Left renal pelvis (tissue), 4 donors: Measurements from ENCODE around the gene ZNF837. TPM values are rescaled to one million over a fixed set of nuclear protein-coding genes. Genes with fewer than 3 reads are reported as not detected.
"Not testable (repeated sequence)": the region's sequence is repeated elsewhere in the genome, so short reads cannot be mapped to it uniquely, and the experiment has no call there.

Source experiments
- DNase-seq, 4 donors: peaks; one replicate each; pipeline ENCODE4 v3.0.0-alpha.2; 2013; ENCODE audit warnings: low read depth in 4 of 4, low spot score in 3 of 4
- polyA plus RNA-seq, 4 donors: library from polyadenylated mRNA; unstranded; fragments of 120-200 nt; gene quantifications; one replicate each; pipeline ENCODE4 v1.2.1, GENCODE V29; 2013; ENCODE audit not compliant: insufficient read length in 4 of 4

The ZNF837 gene
- polyA plus RNA-seq, 4 donors, result 1.9 to 5.0 (median 2.5) TPM

DNA sequence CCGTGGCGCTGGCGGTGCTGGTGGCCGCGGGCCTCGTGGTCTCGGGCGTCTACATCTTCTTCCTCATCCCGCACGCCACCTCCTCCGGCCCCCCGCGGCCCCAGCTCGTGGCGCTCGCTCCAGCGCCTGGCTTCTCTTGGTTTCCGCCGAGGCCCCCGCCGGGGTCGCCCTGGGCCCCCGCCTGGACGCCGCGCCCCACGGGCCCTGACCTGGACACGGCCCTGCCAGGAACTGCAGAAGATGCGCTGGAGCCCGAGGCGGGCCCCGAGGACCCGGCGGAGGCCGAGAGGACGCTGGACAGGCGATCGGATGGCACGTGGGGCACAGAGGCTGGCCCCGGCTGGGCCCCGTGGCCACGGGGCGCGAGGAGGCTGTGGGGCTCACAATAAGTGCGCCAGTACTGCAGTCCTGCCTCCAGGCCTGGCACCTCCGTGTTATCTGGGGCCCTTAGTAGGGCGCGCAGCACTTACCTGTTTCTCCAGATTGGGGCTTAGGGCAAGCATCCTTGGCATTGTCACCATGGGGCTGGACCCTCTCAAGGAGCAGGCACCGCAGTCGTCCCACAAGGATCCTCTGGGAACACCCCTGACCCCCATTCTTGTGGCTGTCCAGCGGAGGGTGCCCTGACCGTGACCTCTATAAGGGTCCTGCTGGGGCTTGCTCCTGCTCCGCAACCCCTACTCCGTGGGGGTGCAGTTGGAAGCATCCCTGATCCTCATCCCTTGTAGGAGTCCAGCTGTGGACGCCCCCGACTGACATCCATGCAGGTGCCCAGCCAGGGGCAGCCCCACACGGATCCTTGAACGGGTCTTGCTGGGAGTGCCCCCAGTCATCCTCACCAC lies 16.1 kb upstream of the ZNF837 start:
- DNase-seq, result no peak

DNA sequence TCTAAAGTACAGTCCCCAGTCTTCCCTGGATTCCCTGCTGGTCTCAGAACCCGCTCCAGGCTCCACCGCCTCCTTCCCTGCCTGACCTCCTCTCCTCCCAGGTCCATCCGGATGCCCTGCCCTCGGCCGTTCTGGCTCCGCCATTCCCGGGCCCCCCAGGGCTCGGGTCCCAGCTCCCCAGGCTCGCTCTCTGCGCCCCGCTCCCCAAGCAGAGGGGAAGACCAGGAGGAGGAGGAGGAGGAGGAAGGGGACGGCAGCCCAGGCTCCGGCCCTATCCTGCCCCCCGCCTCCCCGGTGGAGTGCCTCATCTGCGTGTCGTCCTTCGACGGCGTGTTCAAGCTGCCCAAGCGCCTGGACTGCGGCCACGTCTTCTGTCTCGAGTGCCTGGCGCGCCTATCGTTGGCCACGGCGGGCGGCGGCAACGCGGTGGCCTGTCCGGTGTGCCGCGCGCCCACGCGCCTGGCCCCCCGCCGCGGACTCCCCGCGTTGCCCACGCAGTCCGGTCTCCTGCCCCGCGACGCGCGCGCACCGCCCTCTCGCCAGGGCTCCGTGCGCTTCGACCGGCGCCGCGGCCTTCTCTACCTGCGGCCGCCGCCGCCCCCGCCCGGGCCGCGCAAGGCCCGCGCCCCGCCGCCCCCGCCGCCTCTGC lies 15.3 kb upstream of the ZNF837 start:
- no peak for DNase-seq

DNA sequence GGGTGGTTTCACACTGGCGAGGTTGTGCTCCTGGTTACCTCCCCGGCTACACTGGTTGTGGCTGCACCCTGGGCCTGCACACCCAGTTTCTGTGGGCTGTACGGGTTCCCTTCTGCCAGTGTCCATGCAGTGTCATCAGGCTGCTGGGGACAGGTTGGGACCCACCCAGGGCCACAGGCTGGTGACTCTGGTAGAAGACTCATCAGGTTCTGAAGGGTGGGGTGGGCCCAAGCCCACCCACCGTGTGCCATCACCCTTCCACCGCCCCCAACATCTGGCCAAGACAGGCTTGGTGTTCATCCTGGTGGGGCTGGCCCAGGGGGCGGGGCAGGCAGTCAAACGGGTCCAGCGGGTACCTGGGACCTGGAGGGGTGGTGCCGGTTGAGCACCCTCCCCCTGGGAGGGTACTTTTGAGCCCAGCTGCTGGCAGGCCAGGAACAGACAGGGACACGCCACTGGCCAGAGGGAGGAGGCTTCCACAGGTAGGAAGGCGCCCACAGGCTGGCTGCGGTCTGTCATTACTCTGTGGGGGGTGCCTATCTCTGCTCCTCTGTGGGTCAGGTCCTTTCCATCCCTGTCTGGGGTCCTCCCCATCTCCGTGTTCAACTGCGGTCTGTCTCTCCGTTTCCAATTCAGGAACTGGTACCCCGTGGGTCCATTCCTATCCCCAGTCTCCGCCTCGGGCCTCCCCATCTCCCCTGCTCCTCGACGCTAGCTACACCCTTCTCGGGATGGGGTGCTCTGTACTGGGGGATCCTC lies 14.6 kb upstream of the ZNF837 start, which contains the start of gene RNF225:
Gene RNF225 (plus strand): TSS at position 437 of the 759 bp plus-strand sequence. CDS start 434 bp downstream, outside the sequence.
- no peak for DNase-seq

DNA sequence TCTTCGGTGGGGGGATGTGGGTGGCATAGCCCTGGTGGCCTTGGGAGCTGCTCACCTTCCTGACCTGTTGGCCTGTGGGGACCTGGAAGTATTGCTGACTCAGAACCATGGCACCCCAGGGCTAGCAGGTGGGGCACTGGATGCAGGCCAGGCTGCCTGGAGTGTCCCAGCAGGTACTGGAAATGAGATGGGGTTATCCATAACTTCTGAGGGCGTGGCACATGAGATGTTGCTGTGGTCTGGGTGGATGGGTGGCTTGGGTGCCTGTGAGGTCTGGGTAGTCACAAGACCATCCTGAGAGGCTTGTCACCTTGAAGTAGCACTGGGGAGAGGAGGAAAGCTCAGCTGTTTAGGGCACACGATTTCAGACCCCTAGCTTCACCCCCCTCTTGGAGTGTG lies 14.0 kb upstream of the ZNF837 start:
- DNase-seq, result no peak

DNA sequence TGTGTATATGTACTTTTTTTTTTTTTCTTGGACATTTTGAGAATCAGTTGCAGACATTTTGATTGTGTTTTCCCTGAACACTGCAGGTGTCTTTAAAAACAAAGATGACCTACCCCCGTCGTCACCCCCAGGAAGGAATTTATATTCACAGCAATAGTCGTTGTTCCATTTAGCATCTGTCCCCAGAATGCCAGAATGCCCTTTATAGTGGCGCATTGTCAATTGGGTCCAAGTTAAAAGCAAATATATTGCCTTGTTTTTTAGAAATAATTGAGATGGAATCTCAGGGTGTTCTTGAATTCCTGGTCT lies 12.8 kb upstream of the ZNF837 start:
- no peak for DNase-seq

DNA sequence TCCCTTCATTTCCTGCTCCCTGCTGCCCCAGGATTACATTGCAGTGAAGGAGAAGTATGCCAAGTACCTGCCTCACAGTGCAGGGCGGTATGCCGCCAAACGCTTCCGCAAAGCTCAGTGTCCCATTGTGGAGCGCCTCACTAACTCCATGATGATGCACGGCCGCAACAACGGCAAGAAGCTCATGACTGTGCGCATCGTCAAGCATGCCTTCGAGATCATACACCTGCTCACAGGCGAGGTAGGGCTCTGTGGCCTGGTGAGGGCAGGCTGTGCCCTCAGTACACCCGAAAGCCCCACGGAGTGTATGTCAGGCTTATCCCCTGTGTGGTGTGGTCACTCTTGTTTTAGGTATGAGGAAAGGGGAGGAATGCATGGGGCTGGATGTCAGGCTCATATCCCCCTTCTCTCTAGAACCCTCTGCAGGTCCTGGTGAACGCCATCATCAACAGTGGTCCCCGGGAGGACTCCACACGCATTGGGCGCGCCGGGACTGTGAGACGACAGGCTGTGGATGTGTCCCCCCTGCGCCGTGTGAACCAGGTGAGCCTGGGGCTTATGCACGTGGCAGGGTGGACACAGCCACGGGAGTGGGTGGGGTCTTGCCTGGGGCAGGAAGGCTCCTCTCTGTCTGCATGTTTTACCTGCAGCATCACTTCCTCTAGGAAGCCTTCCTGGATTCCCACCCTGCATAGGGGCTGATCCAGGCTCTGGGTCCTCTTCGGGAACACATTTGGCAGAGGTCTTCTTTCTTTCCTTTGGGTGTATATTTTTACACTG lies 12.3 kb upstream of the ZNF837 start:
- no peak for DNase-seq

DNA sequence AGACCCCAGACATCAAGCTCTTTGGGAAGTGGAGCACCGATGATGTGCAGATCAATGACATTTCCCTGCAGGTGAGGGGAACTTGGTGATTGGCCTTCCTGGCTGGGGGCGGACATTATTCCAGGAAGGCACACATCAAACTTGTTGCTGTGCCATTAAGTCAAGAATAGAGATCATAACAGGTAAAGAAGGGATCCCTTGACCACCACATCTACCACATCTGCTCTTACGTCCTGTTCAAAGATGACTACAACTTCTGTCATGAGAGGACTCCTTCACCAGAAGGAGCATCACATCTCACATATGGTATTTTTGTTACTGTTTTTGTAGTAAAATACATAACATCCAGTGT lies 7.3 kb upstream of the ZNF837 start:
- no peak for DNase-seq

DNA sequence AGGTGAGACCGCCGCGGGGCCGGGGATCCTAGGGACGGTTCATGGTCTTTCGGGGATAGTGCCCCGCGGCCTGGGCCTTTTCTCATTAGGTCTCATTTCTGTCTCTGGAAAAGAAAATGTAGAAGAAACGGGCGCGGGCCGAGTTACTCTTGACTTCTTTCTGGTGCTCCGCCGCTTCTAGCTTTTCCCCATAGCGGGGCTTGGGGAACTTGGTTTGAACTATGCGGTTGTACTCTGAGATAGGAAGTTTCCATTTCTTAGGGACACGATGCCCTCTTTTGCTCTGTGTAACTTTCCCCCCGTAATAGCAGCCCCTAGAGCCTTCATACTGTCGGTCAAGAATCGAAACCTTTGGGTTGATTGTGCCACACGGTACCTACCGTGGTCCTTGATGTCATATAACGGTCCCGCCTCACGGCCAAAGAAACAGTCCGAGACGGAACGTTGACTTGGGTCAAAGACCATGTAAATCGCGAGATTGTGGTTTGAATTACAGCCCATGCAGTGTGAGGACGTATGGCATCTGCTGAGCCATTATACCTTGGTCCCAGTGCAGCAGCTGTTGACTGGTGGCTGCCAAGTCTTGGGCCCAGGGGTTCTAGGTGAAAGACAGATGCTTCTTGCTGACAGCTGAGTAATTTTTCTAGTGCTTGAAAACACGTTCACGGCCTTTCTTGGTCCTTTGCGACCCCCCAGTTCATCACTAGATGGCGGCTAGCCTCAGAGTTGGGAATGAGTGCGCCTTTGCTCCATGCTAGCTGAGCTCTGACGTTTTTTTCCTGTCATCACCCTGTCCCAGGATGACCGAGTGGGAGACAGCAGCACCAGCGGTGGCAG lies 6.7 kb upstream of the ZNF837 start:
- no peak for DNase-seq

DNA sequence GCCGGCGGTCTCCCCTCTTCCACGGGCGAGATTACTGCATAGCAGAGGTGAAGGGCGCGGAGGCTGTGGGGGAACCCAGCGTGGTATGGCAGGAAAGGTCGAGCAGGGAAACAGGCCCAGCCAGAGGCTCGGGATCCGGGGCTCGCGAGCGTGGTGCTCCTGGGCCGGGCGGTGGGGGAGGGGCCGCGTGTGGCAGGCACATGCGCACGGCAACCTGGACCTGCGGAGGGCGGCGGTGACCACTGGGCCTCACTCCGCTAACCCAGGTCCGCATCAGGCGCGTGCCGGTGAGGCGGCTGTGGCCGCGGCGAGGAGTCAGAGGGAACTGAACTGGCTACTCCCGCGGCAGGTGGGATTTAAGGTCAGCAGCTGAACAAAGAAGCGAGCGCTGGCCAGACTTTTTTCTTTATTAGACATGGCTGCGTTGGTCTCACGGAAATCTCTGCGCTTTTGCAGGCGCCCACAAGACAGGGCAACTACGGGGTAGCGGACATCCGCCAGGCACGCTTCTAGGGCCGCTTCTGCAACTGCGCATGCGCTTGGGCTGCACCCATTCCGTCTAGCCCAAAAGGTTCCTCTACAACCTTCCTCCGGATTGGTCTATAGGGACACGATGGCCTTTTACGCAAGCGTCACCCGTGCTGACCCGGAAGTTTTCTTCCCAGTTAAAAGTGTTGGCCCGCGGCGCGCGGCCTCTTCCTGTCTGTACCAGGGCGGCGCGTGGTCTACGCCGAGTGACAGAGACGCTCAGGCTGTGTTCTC lies 5.9 kb upstream of the ZNF837 start, which contains the start of gene RPS5:
Gene RPS5 (plus strand): TSS at position 694 of the 762 bp plus-strand sequence. CDS start 869 bp downstream, outside the sequence.
- peak; percentile 95 to 98 (median 96) for DNase-seq

DNA sequence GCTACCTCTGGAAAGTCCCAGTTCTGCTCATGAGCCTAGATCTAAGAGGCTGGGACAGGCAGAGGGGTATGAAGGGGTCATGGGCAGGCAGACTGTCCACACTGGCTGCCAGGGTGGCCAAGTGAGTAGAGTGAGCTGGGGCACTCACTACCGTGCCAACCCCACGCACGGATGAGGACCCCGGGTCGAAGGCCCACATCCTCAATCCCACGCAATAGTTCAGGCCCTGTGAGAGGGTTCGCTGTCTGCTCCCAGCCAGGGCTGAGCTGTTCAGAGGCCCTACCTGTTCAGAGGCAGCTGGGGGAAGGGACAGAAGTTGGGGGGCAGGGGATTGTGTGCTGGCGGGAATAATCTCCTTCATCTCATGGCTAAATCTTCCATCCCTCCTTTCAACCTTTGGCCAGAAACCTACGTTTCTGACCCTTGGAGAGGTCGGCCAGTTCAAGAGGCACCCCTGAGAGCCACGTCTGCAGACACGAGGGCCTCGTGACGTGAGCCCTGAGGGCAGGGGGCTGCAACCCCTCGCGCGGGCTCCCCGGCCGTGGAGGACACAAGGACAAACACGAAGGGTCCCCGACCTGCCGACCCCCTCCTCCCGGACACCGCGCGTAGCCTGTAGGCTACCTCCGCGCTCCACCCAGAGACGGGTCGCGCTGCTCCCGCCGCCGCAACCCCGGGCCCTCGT lies 5.2 kb upstream of the ZNF837 start:
- no peak for DNase-seq

DNA sequence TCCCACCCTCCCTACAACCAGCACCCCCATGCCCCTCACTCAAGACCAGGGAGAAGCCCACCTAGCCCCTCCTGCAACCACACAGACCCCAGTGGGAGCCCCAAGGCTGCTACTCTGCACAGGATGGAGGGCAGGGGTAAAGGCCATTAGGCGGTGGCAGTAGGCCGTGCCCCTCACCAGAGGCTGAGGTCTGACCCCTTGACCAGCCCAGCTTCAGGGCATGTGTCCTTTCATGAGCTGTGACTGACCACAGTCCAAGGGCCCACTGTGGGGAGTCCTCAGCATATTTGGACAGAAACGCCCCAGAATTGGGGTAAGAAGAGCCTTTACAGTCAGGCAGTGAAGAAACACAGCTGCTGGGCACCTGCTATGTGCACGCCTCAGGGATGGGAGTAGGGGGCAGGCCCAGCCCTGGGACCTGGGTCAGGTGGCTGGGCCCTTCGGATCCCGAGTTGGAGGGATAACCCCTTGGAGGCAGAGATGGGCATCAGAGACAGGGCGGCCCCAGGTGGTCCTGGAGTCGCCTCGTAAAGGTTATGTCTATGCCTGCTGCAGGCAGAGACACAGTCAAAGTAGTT lies 4.6 kb upstream of the ZNF837 start:
- no peak for DNase-seq

DNA sequence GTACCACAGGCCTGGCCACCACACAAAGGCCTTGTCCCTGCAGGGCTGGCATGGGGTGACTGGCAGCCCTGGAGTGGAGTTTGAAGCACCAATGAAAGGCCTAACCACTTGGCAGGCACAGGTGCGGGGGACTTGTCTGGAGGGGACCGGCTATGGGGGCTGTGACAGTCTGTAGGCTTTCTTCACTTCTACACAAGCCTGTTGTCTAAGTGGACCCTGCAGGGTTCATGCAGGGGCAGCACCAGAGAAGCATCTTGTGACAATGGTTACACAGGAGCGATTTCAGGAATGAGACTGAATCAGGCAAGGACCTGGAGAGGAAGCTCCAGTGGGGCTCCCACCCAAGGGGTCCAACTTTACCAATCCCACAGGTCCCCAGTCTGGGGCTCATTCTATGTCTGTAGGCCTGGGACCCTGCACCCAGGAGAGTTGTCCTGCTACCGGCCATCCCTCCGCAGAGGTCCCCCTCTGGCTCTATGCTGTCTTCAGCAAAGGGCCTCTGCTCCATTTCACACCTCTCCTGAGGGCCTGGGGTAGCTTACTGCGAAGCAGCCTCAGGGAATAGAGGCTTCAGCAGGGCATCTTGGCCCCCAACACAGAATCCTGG lies 2.3 kb upstream of the ZNF837 start:
- no peak for DNase-seq

DNA sequence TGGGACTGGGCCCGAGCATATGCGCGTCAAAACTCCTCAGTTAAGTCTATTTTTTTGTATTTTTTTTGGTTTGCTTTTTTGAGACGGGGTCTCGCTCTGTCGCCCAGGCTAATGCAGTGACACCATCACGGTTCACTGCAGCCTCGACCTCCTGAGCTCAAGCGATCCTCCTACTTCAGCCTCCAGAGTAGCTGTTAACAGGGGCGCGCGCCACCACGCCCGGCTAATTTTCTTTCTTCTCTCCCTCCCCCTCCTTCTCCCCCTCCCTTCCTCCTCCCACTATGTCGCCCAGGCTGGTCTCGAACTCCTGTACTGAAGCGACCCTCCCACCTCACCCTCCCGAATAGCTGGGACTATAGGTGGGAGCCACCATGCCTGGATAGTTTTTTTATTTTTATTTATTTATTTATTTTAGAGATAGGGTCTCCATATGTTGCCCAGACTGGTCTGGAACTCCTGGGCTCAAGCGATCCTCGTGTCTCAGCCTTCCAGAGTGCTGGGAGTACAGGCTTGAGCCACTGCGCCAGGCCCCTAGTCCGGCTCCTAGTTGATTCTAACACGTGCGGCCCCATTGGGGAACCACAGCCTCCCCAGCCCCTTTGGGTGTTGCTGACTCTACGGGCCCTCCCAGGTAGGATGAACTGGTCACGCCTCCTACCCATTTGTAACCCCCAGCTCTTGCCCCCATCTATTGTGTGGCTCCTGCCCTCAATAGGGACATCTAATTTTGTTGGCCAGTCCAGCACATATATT lies 806 bp upstream of the ZNF837 start:
- no peak for DNase-seq

DNA sequence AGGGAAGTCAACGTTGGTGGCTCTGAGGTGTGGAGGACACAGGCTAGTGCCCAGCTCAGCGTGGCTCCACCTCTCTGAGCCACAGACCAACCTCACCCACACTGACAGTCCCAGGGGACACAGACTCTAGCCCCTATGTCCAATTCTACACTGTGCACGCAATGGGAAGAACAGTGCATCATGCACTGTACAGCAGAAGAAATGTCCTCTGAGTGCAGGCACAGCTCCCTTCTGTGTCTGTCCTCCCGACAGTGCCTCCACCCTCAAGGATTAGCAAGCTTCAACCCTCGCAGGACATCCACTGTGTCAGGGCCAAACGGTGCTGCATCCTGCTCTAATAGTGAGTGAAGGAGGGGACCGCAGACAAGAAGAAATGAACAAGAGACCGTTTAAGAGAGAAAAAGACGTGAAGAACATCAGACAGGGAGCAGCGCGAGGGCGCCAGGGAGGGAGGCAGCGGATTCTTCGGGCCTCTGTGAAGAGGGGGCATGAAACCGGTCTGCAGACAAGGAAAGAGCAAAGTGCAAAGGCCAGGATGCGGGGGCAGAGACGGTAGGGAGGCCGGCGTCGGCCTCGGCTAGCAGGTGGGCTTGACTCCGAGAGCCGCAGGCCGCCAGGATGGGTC lies 681 bp downstream of the ZNF837 start:
- DNase-seq, result no peak

DNA sequence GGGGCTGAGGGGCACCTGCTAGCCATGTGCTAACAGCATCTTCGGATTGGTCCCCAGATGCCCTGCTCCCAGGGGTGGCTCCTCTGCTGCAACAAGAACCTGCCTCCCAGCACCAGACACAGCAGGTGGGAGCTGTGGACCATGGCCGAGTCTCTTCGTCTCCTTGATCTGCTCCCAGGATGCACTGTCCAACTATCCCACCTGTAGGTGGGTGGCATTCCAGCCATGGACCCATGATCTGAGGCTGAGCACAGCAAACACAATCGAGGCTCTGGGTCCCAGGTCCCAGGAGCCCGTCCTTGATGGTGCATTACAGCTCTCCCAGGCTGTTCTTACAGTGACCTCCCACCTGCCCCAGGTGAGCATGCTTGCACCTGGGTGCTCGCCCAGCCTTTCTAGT lies 1.6 kb downstream of the ZNF837 start:
- DNase-seq, result no peak

DNA sequence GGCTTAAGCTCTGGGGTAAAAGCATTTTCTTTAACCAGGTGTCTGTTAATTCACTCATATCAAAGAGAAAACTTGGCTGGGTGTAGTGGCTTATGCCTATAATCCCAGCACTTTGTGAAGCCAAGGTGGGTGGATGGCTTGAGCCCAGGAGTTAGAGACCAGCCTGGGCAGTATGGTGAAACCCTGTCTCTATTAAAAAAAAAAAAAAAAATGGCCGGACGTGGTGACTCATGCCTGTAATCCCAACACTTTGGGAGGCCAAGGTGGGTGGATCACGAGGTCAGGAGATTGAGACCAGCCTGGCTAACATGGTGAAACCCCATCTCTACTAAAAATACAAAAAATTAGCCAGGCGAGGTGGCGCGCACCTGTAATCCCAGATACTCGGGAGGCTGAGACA lies 4.1 kb downstream of the ZNF837 start:
- not testable (repeated sequence) for DNase-seq

DNA sequence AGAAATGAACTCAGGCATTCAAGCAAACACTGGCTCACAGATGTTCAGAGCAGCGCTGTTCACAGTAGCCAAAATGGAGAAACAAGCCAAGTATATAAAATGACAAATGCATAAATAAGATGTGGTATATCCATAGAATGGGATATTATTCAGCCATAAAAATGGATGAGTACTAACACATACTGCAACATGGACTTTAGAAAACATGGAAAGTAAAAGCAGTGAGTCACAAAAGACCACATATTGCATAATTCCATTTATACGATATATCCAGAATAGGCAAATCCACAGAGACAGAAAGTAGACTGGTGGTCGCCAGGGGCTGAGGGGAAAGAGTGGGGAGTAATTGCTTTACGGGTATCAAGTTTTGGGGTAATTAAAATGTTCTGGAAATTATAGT lies 6.6 kb downstream of the ZNF837 start:
- no peak for DNase-seq
